GM13977 (cell line): ENCODE results near the gene ASB16.

Source experiments
- DNase-seq: peaks from one replicate; pipeline ENCODE4 v3.0.0; 2012; ENCODE audit warnings: low spot score
- CTCF ChIP-seq: IDR thresholded peaks from 2 replicates; pipeline ENCODE4 v1.5.1; 2012; ENCODE audit warnings: mild to moderate bottlenecking, control low read depth; ENCODE audit not compliant: insufficient read depth; ENCODE audit errors: extremely low read depth, missing control alignments
- in situ Hi-C: fragments of 300-500 bp; cut with MboI; formaldehyde crosslinking; loops from one replicate; pipeline ENCODE4 v1.12.0; 2022; ENCODE audit warnings: low sequenced_read_pairs, low pct_unique_long_range_greater_than_20kb, mixed read lengths, inconsistent platforms; ENCODE audit not compliant: unreplicated experiment

Gene ASB16

GRCh38 chr17:44171931-44172455 lies 1.5 kb downstream of the ASB16 start:
- no peak for DNase-seq
- no peak for TF ChIP-seq CTCF
- in situ Hi-C loops = no loop called here

GRCh38 chr17:44174427-44174826 lies 3.9 kb downstream of the ASB16 start:
- DNase-seq = no peak
- in situ Hi-C loops = no loop called here
- TF ChIP-seq CTCF = no peak

- no peak for TF ChIP-seq CTCF
- no peak for DNase-seq
- in situ Hi-C loops = no loop called here
Observed at GRCh38 chr17:44176257-44176656, 5.8 kb downstream of the ASB16 start.

GRCh38 chr17:44176671-44177501 lies 6.4 kb downstream of the ASB16 start:
- no peak for TF ChIP-seq CTCF
- in situ Hi-C loops = no loop called here
- DNase-seq = no peak

- in situ Hi-C loops = no loop called here
- TF ChIP-seq CTCF = no peak
- DNase-seq = no peak
Observed at GRCh38 chr17:44177640-44178039, 7.1 kb downstream of the ASB16 start.

GRCh38 chr17:44178133-44178532 lies 7.6 kb downstream of the ASB16 start:
- no peak for DNase-seq
- in situ Hi-C loops = no loop called here
- TF ChIP-seq CTCF = no peak

GRCh38 chr17:44183024-44183423 lies 12.5 kb downstream of the ASB16 start:
- TF ChIP-seq CTCF = no peak
- in situ Hi-C loops = no loop called here
- peak; percentile 6 for DNase-seq
